Colonic mucosa (tissue), 4 donors: ENCODE data around the gene SPDYE11. TPM values are rescaled to one million over a fixed set of nuclear protein-coding genes. Genes with fewer than 3 reads are reported as not detected.
"Not testable (repeated sequence)": the region's sequence is repeated elsewhere in the genome, so short reads cannot be mapped to it uniquely, and the experiment has no call there.

Experiments
- DNase-seq: peaks from one replicate; pipeline ENCODE4 v3.0.0-alpha.2; 2020
- H3K27ac ChIP-seq: fragments of 200-600 bp; one replicate; pipeline ENCODE4 v1.8.0; 2021
- H3K27me3 ChIP-seq: fragments of 200-600 bp; one replicate; pipeline ENCODE4 v1.8.0; 2021
- H3K36me3 ChIP-seq: fragments of 200-600 bp; one replicate; pipeline ENCODE4 v1.8.0; 2021
- H3K4me1 ChIP-seq: fragments of 200-600 bp; one replicate; pipeline ENCODE4 v1.8.0; 2021; ENCODE audit warnings: mild to moderate bottlenecking
- H3K4me3 ChIP-seq: fragments of 200-600 bp; one replicate; pipeline ENCODE4 v1.8.0; 2021
- H3K9ac ChIP-seq, 2 donors: one replicate each; pipeline ENCODE4 v1.7.0; 2013; ENCODE audit warnings: control low read depth in 2 of 2, low read depth in 2 of 2, low read length in 2 of 2
- H3K9me3 ChIP-seq: fragments of 200-600 bp; one replicate; pipeline ENCODE4 v1.8.0; 2021
- intact Hi-C: fragments of 100-400 bp; cut with DNase I; formaldehyde crosslinking; loops from one replicate; pipeline ENCODE4 v1.14.1; 2022
- total RNA-seq, 2 donors: library from RNA; stranded (reverse); fragmentation: NEBNext Ultra II Directional in 1 of 2; extraction: Animal tissue kit (Norgen Biotek cat#: 25700) in 1 of 2; gene quantifications; one replicate each; pipeline ENCODE4 v1.2.1, GENCODE V29; 2021
- donor health status: healthy.
- donor health status: DM: no; HTN: no; CAD: no.
- donor health status: DM: no; HTN: no; CAD: no.

Gene SPDYE11
- not detected for total RNA-seq

GRCh38 chr7:73057811-73058210, at the start of gene SPDYE11:
Gene SPDYE11, minus strand, starts transcription at chr7:73057911. Its CDS starts 1,800 bp downstream, at chr7:73056111.
- intact Hi-C loops = not testable (repeated sequence)

GRCh38 chr7:73085938-73086337, 28.2 kb upstream of the SPDYE11 start, which contains the start of gene SPDYE9:
Gene SPDYE9, minus strand, starts transcription at chr7:73086038. Its CDS starts 1,800 bp downstream, at chr7:73084238.
- H3K27ac ChIP-seq, DNase-seq, H3K4me3 ChIP-seq, H3K4me1 ChIP-seq, H3K27me3 ChIP-seq, H3K36me3 ChIP-seq, H3K9me3 ChIP-seq, intact Hi-C loops, H3K9ac ChIP-seq: not testable (repeated sequence)

More at GRCh38 chr7:73057811-73058210, at the start of gene SPDYE11:
- H3K4me1 ChIP-seq, H3K36me3 ChIP-seq, H3K9ac ChIP-seq, H3K27ac ChIP-seq, H3K9me3 ChIP-seq, H3K27me3 ChIP-seq, H3K4me3 ChIP-seq, DNase-seq: not testable (repeated sequence)

GRCh38 chr7:73029666-73030065, 28.0 kb downstream of the SPDYE11 start, which contains the start of gene SPDYE8:
Gene SPDYE8, minus strand, starts transcription at chr7:73029766. Its CDS starts 1,800 bp downstream, at chr7:73027966.
- DNase-seq, H3K4me3 ChIP-seq, H3K27ac ChIP-seq, intact Hi-C loops, H3K4me1 ChIP-seq, H3K9ac ChIP-seq, H3K27me3 ChIP-seq, H3K9me3 ChIP-seq, H3K36me3 ChIP-seq: not testable (repeated sequence)

- not testable (repeated sequence) for DNase-seq, H3K9ac ChIP-seq
- peak overlapping the region; percentile 89 for H3K27ac ChIP-seq
These were observed 51.2 kb downstream of the SPDYE11 start for GRCh38 chr7:73006491-73006890.

GRCh38 chr7:73005693-73006447, 51.8 kb downstream of the SPDYE11 start:
- peak overlapping the region; percentile 89 for H3K27ac ChIP-seq
- intact Hi-C loops = not testable (repeated sequence)

More at GRCh38 chr7:73006491-73006890, 51.2 kb downstream of the SPDYE11 start:
- peak overlapping the region; percentile 59 for H3K4me3 ChIP-seq
- H3K36me3 ChIP-seq, H3K27me3 ChIP-seq, intact Hi-C loops, H3K9me3 ChIP-seq, H3K4me1 ChIP-seq: not testable (repeated sequence)

GRCh38 chr7:73005356-73005692, 52.4 kb downstream of the SPDYE11 start:
- H3K9me3 ChIP-seq, intact Hi-C loops, H3K36me3 ChIP-seq, H3K4me1 ChIP-seq, H3K27me3 ChIP-seq: not testable (repeated sequence)
- DNase-seq = peak; percentile 62
- peak overlapping the region in 1 of 2 donors; percentile 73 for H3K9ac ChIP-seq
- peak overlapping the region; percentile 59 for H3K4me3 ChIP-seq
- H3K27ac ChIP-seq = peak overlapping the region; percentile 89

More at GRCh38 chr7:73005693-73006447, 51.8 kb downstream of the SPDYE11 start:
- H3K9ac ChIP-seq = peak overlapping the region in 1 of 2 donors; percentile 73
- peak; percentile 88 for DNase-seq
- H3K27me3 ChIP-seq, H3K9me3 ChIP-seq, H3K4me1 ChIP-seq, H3K36me3 ChIP-seq: not testable (repeated sequence)
- H3K4me3 ChIP-seq = peak overlapping the region; percentile 59

- H3K9ac ChIP-seq, intact Hi-C loops, H3K27ac ChIP-seq, H3K4me1 ChIP-seq, H3K9me3 ChIP-seq, H3K4me3 ChIP-seq, DNase-seq, H3K27me3 ChIP-seq, H3K36me3 ChIP-seq: not testable (repeated sequence)
These were observed 59.7 kb downstream of the SPDYE11 start for GRCh38 chr7:72997887-72998468.

Other genes starting within 250 kb of the SPDYE11 start
- 1 to 10 TPM; 1.9 to 8.9 TPM for gene TYW1B, start 229.7 kb downstream of the SPDYE11 start, total RNA-seq
- gene POM121, start 132.8 kb downstream of the SPDYE11 start, total RNA-seq = 10 to 100 TPM; 29.8 to 34.8 TPM
- gene TRIM74, start 88.4 kb downstream of the SPDYE11 start, total RNA-seq = under 1 TPM; 0.32 to 0.72 TPM
- not detected for gene SPDYE8, start 28.1 kb downstream of the SPDYE11 start, total RNA-seq
- gene SPDYE9, start 28.1 kb upstream of the SPDYE11 start, total RNA-seq = not detected